ENCODE results near the gene TTC36. TPM values are rescaled to one million over a fixed set of nuclear protein-coding genes. Genes with fewer than 3 reads are reported as not detected.

TTC36 gene
- total RNA-seq, 1 donor from 2014 or later, result not detected

- Histone ChIP-seq H3K27ac (no peak overlapping the region), H3K9me3 (no peaks in the 10 kb centered on the region), H3K27me3 (no peaks in the 10 kb centered on the region), H3K4me3 (no peak overlapping the region), H3K4me1 (peaks cover 6% of the 10 kb centered on the region), H3K36me3 (no peaks in the 10 kb centered on the region)
- DNase-seq (ENCODE audit: extremely low spot score in 2 of 2), result no peak
- TF ChIP-seq POLR2AphosphoS5 (IDR thresholded peaks at IDR 0.05; ENCODE audit: insufficient read depth in 1 of 2, low read depth in 1 of 2) (no peak), POLR2A (IDR thresholded peaks at IDR 0.05) (no peak), CTCF (IDR thresholded peaks at IDR 0.05) (no peak)
- intact Hi-C loops (cut with DNase I), result no loop called here
Measured at GRCh38 chr11:118536726-118537125, 9.5 kb downstream of the TTC36 start.

- H3K4me3 ChIP-seq, result no peak overlapping the region
- no peak for DNase-seq (ENCODE audit: extremely low spot score in 2 of 2)
- H3K4me1 ChIP-seq, result no peaks in the 10 kb centered on the region
- no peaks in the 10 kb centered on the region for H3K36me3 ChIP-seq
- TF ChIP-seq POLR2AphosphoS5 (IDR thresholded peaks at IDR 0.05; ENCODE audit: insufficient read depth in 1 of 2, low read depth in 1 of 2) (no peak), CTCF (IDR thresholded peaks at IDR 0.05) (no peak), POLR2A (IDR thresholded peaks at IDR 0.05) (no peak)
- no peak overlapping the region for H3K27ac ChIP-seq
- H3K9me3 ChIP-seq, result no peaks in the 10 kb centered on the region
- intact Hi-C loops (cut with DNase I), result no loop called here
- no peaks in the 10 kb centered on the region for H3K27me3 ChIP-seq
Measured at GRCh38 chr11:118537409-118537980, 10.2 kb downstream of the TTC36 start.

- no peaks in the 10 kb centered on the region for H3K27me3 ChIP-seq
- no peak overlapping the region for H3K4me3 ChIP-seq
- TF ChIP-seq POLR2A (IDR thresholded peaks at IDR 0.05) (no peak), POLR2AphosphoS5 (IDR thresholded peaks at IDR 0.05; ENCODE audit: insufficient read depth in 1 of 2, low read depth in 1 of 2) (no peak), CTCF (IDR thresholded peaks at IDR 0.05) (no peak)
- DNase-seq (ENCODE audit: extremely low spot score in 2 of 2), result no peak
- H3K36me3 ChIP-seq, result peaks cover 0 to 22% of the 10 kb centered on the region in 2 donors
- H3K4me1 ChIP-seq, result no peaks in the 10 kb centered on the region
- intact Hi-C loops (cut with DNase I), result no loop called here
- no peaks in the 10 kb centered on the region for H3K9me3 ChIP-seq
- no peak overlapping the region for H3K27ac ChIP-seq
Measured at GRCh38 chr11:118544010-118544646, 16.9 kb downstream of the TTC36 start.

GRCh38 chr11:118544647-118545010 lies 17.4 kb downstream of the TTC36 start:
- no peak for DNase-seq (ENCODE audit: extremely low spot score in 2 of 2)
- Histone ChIP-seq H3K27ac (no peak overlapping the region), H3K4me3 (no peak overlapping the region), H3K9me3 (no peaks in the 10 kb centered on the region), H3K27me3 (no peaks in the 10 kb centered on the region), H3K36me3 (peaks cover 0 to 22% of the 10 kb centered on the region in 2 donors), H3K4me1 (no peaks in the 10 kb centered on the region)
- intact Hi-C loops (cut with DNase I), result no loop called here
- TF ChIP-seq POLR2A (IDR thresholded peaks at IDR 0.05) (no peak), CTCF (IDR thresholded peaks at IDR 0.05) (no peak), POLR2AphosphoS5 (IDR thresholded peaks at IDR 0.05; ENCODE audit: insufficient read depth in 1 of 2, low read depth in 1 of 2) (no peak)

- no peak for DNase-seq (ENCODE audit: extremely low spot score in 2 of 2)
- TF ChIP-seq CTCF (IDR thresholded peaks at IDR 0.05) (no peak), POLR2AphosphoS5 (IDR thresholded peaks at IDR 0.05; ENCODE audit: insufficient read depth in 1 of 2, low read depth in 1 of 2) (no peak), POLR2A (IDR thresholded peaks at IDR 0.05) (no peak)
- peaks cover 0 to 22% of the 10 kb centered on the region in 2 donors for H3K36me3 ChIP-seq
- no peak overlapping the region for H3K4me3 ChIP-seq
- intact Hi-C loops (cut with DNase I), result no loop called here
- no peaks in the 10 kb centered on the region for H3K4me1 ChIP-seq
- no peaks in the 10 kb centered on the region for H3K9me3 ChIP-seq
- no peak overlapping the region for H3K27ac ChIP-seq
- H3K27me3 ChIP-seq, result no peaks in the 10 kb centered on the region
Measured at GRCh38 chr11:118545533-118545932, 18.3 kb downstream of the TTC36 start.

All from vagina (tissue), 2 donors.